Panc1 (cell line): Measurements from ENCODE around the gene ACSBG1.

ENCODE experiments used
- CTCF ChIP-seq: fragments of 450-650 bp; IDR thresholded peaks from 2 replicates; pipeline ENCODE4 v1.5.1; 2017; ENCODE audit warnings: mild to moderate bottlenecking
- POLR2AphosphoS5 ChIP-seq: IDR thresholded peaks from 2 replicates; pipeline ENCODE4 v1.6.1; 2012; ENCODE audit warnings: mild to moderate bottlenecking, low read depth, low read length, moderate library complexity
- TCF7L2 ChIP-seq: IDR thresholded peaks from 2 replicates; pipeline ENCODE4 v1.6.1; 2011; ENCODE audit warnings: mild to moderate bottlenecking, low read depth, low read length, inconsistent platforms
- TF ChIP-seq, protein P1 (sequence below), 2 experiments: IDR thresholded peaks; 2 replicates each; pipeline ENCODE4 v1.6.1; 2011 to 2012; ENCODE audit warnings: low read depth in 2 of 2, control low read depth in 1 of 2, low read length in 1 of 2, mild to moderate bottlenecking in 1 of 2, moderate library complexity in 1 of 2; ENCODE audit not compliant: insufficient read depth in 1 of 2

DNA sequence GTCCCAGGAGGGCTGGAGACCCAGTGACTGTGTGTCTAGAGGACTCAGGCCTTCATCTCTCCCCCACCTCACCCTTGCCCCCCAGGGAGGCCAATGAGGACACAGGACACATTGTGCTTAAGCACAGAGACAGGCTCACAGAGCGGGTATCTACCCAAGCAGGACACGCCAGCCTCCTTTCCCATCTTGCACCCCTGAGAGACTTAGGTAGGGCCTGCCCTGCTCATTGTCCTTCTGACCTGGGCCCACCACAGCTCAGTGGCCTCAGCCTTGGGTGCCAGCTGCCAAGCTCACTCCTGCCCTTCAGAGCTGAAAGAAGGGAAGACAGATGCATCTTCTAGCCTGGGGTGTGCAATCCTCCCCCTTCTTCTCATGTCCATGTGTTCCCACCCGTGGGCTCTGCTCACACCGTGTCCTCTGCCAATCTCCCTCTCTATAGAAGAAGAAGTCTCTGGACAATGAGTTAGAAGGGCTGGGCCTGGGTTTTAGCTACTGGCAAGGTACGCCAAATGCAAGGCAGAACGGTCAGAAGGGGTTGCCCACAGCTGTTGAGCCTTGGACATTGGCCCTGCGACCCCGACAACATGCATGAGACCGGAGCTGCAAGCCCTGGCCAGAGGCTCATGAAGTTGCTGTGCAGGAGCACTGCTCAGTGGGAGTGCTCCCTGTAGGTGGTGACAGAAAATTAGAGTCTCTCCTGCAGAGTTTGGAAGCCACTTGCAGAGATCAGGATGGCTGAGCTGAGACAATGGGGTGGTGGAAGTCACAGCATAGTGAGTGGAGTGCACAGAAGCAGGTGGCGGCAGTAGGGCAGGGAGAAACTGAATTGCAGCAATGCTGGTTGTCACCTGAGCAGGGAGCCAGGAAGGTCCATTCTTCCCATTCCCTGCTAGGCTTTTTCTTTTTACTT, 32.8 kb downstream of the ACSBG1 start:
- no peak for TF ChIP-seq POLR2AphosphoS5
- no peak for TF ChIP-seq CTCF
- TF ChIP-seq, protein P1, sequence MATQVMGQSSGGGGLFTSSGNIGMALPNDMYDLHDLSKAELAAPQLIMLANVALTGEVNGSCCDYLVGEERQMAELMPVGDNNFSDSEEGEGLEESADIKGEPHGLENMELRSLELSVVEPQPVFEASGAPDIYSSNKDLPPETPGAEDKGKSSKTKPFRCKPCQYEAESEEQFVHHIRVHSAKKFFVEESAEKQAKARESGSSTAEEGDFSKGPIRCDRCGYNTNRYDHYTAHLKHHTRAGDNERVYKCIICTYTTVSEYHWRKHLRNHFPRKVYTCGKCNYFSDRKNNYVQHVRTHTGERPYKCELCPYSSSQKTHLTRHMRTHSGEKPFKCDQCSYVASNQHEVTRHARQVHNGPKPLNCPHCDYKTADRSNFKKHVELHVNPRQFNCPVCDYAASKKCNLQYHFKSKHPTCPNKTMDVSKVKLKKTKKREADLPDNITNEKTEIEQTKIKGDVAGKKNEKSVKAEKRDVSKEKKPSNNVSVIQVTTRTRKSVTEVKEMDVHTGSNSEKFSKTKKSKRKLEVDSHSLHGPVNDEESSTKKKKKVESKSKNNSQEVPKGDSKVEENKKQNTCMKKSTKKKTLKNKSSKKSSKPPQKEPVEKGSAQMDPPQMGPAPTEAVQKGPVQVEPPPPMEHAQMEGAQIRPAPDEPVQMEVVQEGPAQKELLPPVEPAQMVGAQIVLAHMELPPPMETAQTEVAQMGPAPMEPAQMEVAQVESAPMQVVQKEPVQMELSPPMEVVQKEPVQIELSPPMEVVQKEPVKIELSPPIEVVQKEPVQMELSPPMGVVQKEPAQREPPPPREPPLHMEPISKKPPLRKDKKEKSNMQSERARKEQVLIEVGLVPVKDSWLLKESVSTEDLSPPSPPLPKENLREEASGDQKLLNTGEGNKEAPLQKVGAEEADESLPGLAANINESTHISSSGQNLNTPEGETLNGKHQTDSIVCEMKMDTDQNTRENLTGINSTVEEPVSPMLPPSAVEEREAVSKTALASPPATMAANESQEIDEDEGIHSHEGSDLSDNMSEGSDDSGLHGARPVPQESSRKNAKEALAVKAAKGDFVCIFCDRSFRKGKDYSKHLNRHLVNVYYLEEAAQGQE (IDR thresholded peaks at IDR 0.05; ENCODE audit: insufficient read depth in 1 of 2, low read depth in 2 of 2, low read length in 1 of 2): no peak
- TF ChIP-seq TCF7L2: no peak
